Prostate gland (tissue), 2 donors: ENCODE results near the gene SUSD2. TPM values are rescaled to one million over a fixed set of nuclear protein-coding genes. Genes with fewer than 3 reads are reported as not detected.
"Not testable (repeated sequence)": the region's sequence is repeated elsewhere in the genome, so short reads cannot be mapped to it uniquely, and the experiment has no call there.

Experiments
- DNase-seq: peaks from one replicate; pipeline ENCODE4 v3.0.0-alpha.2; 2019; ENCODE audit warnings: low spot score
- H3K27ac ChIP-seq, 2 donors: fragments of 200-600 bp; sonication (generic); 2 replicates each; pipeline ENCODE4 v1.5.1; 2017 to 2019
- H3K27me3 ChIP-seq: fragments of 200-600 bp; sonication (generic); replicated peaks from 2 replicates; pipeline ENCODE4 v1.5.1; 2019; ENCODE audit not compliant: insufficient read depth
- H3K36me3 ChIP-seq, 2 donors: fragments of 200-600 bp; sonication (generic); 1 replicate in 1 of 2; 2 replicates in 1 of 2; pipeline versions ENCODE4 v1.5.1 to v1.8.1; 2017 to 2019
- H3K4me1 ChIP-seq: fragments of 200-600 bp; sonication (generic); replicated peaks from 2 replicates; pipeline ENCODE4 v1.5.1; 2019
- H3K4me3 ChIP-seq, 2 donors: fragments of 200-600 bp; sonication (generic); 2 replicates each; pipeline ENCODE4 v1.5.1; 2017 to 2019
- H3K9me3 ChIP-seq: fragments of 200-600 bp; sonication (generic); 2 replicates; pipeline ENCODE4 v1.5.1; 2017
- CTCF ChIP-seq, 4 experiments: fragments of 200-600 bp in 2 of 4; fragments of 450-650 bp in 2 of 4; sonication (generic) in 2 of 4; IDR thresholded peaks; 1 replicate in 3 of 4; 2 replicates in 1 of 4; pipeline ENCODE4 v1.5.1; 2016 to 2019; ENCODE audit warnings: antibody characterized with exemption in 4 of 4, mild to moderate bottlenecking in 2 of 4, moderate library complexity in 2 of 4
- POLR2A ChIP-seq: fragments of 450-650 bp; IDR thresholded peaks from one replicate; pipeline ENCODE4 v1.6.1; 2016; ENCODE audit warnings: antibody characterized with exemption, mild to moderate bottlenecking
- POLR2AphosphoS5 ChIP-seq: sonication (generic); formaldehyde crosslinking; IDR thresholded peaks from one replicate; pipeline ENCODE4 v1.6.1; 2017; ENCODE audit warnings: antibody characterized with exemption
- WGBS: methylation state at CpG from one replicate; pipeline ENCODE4 v1.1.5; 2018; 5-methylcytosine and 5-hydroxymethylcytosine counted together
- intact Hi-C: fragments of 100-400 bp; cut with DNase I; formaldehyde crosslinking; loops from one replicate; pipeline ENCODE4 v1.14.2; 2022
- total RNA-seq, 2 donors: library from RNA; depleted of rRNA; stranded (reverse); fragments of >200 nt; gene quantifications; one replicate each; pipeline ENCODE4 v1.1.0, GENCODE V29; 2016

The SUSD2 gene
- total RNA-seq, 2 donors from 2014 or later: 7.8 to 9.3 TPM

- H3K4me1 ChIP-seq: peaks cover 10% of the 10 kb centered on the region
Observed at GRCh38 chr22:24205438-24206195, 24.3 kb downstream of the SUSD2 start.

GRCh38 chr22:24206460-24207263 lies 25.4 kb downstream of the SUSD2 start:
- intact Hi-C loops, DNase-seq, H3K36me3 ChIP-seq, H3K27me3 ChIP-seq, H3K9me3 ChIP-seq, H3K4me3 ChIP-seq: not testable (repeated sequence)
- peak overlapping the region; percentile 79 to 93 for H3K27ac ChIP-seq
- WGBS: 80% methylated on average over 15 of the region's 15 CpGs
- peak; percentile 3 for TF ChIP-seq POLR2AphosphoS5
- peaks cover 10% of the 10 kb centered on the region for H3K4me1 ChIP-seq

More at GRCh38 chr22:24205438-24206195, 24.3 kb downstream of the SUSD2 start:
- no peak overlapping the region for H3K4me3 ChIP-seq
- no peak for DNase-seq
- WGBS: 82% methylated on average over 8 of the region's 8 CpGs
- H3K27me3 ChIP-seq: no peaks in the 10 kb centered on the region
- no peaks in the 10 kb centered on the region for H3K36me3 ChIP-seq
- H3K9me3 ChIP-seq: no peaks in the 10 kb centered on the region
- intact Hi-C loops: no loop called here
- peak overlapping the region; percentile 79 to 93 for H3K27ac ChIP-seq
- no peak for TF ChIP-seq POLR2AphosphoS5
- peak in 1 of 4 experiments; percentile 25 for TF ChIP-seq CTCF (IDR thresholded peaks at IDR 0.05)

- H3K9me3 ChIP-seq: no peaks in the 10 kb centered on the region
- no peak for TF ChIP-seq CTCF (IDR thresholded peaks at IDR 0.05)
- peaks cover 10% of the 10 kb centered on the region for H3K4me1 ChIP-seq
- no peaks in the 10 kb centered on the region for H3K36me3 ChIP-seq
- no peaks in the 10 kb centered on the region for H3K27me3 ChIP-seq
- H3K4me3 ChIP-seq: peak overlapping the region; percentile 4 to 31
- 28% methylated on average over 8 of the region's 8 CpGs for WGBS
- H3K27ac ChIP-seq: peak overlapping the region; percentile 79 to 93
- intact Hi-C loops: no loop called here
- DNase-seq: no peak
Observed at GRCh38 chr22:24207264-24208011, 26.2 kb downstream of the SUSD2 start.

GRCh38 chr22:24208012-24208749 lies 26.9 kb downstream of the SUSD2 start:
- Histone ChIP-seq H3K36me3 (no peaks in the 10 kb centered on the region), H3K27me3 (no peaks in the 10 kb centered on the region), H3K27ac (peak overlapping the region; percentile 79 to 93), H3K9me3 (no peaks in the 10 kb centered on the region), H3K4me3 (peak overlapping the region; percentile 4 to 31), H3K4me1 (peaks cover 10% of the 10 kb centered on the region)
- 2% methylated on average over 2 of the region's 2 CpGs for WGBS
- DNase-seq: peak; percentile 86
- intact Hi-C loops: no loop called here
- peak; percentile 95 for TF ChIP-seq POLR2AphosphoS5
- no peak for TF ChIP-seq POLR2A
- peak in 1 of 4 experiments; percentile 3 for TF ChIP-seq CTCF (IDR thresholded peaks at IDR 0.05)
